GM18907 (cell line): Measurements from ENCODE around the gene AKT3.

Source experiments
- ATAC-seq: cut with Tn5 transposase; IDR thresholded peaks from one replicate; pipeline ENCODE4 v1.9.1; 2021; ENCODE audit warnings: mild to moderate bottlenecking, moderate library complexity; ENCODE audit not compliant: unreplicated experiment

AKT3 gene

DNA sequence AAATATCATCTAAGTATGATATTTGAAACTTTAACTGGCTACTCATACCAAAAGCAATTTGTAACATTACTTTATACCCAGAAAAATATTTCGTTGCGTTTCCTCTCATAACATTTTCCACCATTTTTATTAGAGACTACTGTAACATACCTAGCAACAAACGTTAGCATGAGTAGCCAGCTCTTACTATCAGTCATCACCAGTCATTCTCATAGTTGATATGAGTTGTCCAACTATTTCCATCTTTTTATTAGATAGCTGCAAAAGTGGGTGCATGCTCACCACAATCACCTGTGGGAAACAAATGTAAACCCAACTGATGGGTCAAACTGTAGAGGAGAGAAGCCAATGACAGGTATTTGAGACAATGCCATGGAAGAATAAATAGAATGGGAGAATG lies 114.6 kb downstream of the AKT3 start:
- no peak for ATAC-seq

DNA sequence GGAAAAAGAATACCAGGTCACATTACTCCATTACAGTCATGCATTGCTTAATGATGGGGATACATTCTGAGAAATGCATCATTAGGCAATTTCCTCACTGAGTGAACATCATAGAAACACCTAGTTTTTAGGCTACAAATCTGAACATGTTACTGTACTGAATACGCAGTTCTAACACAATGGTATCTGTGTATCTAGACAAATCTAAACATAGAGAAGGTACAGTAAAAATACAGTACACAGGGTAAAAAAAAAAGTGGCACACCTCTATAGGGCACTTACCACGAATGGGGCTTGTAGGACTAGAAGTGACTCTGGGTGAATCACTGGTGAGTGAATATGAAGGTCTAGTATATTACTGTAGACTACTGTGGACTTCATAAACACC lies 115.7 kb downstream of the AKT3 start:
- ATAC-seq, result no peak

DNA sequence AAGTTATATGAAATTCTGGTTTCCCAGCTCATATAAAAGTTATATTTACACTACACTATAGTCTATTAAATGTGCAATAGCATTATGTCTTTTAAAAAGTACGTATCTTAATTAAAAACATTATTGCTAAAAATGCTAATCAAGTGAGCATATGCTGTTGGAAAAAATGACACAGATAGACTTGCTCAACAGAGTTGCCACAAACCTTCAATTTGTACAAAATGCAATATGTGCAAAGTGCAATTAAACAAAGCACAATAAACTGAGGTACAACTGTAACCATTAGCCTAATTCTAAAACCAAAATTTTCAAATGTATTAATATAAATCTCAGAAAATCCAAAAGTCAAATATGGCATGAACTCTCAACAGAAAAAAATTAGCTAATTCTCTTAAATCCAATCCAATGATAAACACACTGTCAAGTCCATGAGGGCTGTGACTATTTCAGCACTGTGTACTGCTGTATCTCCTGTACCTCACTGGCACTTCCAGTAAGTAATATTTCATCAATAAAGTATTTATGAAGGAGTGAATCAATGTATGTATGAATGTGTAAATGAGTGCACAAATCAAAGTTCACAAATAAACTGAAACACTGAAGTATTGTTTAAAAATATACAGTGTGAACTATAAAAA lies 116.3 kb downstream of the AKT3 start:
- ATAC-seq, result no peak

DNA sequence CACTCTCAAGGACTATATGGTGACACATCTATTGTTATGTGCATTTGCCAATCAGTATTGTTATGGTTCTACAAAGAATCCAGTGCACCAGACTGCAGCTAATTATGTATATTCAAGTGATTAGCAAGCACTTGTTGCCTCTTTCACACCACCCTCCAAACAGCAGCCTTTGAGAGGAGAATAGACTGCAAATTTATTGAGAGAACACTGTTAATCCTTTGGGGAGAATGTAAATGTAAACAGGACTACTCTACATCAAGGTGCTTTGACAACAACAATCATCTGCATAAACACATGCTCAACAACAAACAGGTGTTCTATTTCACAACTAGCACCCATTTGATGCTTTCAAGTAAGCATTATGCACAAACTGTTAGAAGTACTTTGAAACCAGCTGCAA lies 117.4 kb downstream of the AKT3 start:
- no peak for ATAC-seq

DNA sequence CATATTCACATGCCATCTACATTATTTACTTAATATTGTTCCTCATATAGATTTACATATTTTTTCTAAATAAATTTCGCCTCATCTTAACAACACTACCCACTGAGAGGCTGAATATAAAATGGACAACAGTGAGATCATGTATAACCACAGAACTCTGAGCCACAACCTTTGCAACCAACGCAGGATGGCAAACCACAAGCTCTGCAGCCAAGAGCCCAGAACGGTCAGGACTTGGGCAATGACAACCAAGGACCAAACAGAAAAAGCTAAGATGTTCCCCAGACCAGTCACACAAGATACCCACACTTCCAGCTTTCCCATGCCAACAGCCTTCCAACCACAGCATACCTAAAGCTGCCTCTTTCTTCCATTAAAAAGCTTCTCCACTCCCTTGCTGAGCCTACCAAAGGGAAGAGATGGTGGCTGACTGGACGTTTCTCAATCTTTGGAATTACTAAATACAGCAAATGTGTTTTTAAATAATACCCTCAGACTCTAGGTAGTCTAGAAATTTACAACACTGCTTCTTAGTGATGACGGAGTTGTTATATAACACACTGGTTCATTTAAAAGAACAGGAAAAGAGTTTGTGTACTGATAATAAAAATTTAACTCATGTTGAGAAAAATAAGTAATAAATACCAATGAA lies 117.9 kb downstream of the AKT3 start:
- ATAC-seq, result no peak

DNA sequence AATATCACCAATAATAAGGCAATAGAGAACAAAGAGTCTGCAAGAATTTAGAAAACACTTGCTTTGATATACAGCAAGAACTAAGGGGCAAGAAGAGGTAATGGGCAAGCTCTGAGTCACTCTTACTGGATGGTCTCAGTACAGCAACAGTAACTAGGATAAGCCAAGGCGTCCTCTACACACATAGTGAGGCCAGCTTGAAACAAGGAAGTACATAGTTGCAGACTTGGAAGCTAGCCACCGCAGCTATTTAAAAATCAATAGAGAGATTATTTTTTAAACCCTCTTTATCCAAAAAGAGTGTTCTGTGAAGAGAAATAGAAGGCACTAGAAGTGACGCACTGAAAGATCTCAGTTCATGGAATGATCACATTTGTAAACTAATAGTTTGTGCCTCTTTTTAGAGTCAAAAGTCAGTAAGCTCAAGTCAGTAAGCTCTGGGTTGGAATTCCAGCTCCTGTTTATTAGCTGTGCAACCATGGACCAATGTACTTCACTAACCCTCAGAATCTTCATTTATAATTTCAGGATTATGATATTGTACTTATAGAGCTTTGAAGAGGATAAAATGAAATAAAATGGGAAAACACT lies 118.6 kb downstream of the AKT3 start:
- no peak for ATAC-seq

DNA sequence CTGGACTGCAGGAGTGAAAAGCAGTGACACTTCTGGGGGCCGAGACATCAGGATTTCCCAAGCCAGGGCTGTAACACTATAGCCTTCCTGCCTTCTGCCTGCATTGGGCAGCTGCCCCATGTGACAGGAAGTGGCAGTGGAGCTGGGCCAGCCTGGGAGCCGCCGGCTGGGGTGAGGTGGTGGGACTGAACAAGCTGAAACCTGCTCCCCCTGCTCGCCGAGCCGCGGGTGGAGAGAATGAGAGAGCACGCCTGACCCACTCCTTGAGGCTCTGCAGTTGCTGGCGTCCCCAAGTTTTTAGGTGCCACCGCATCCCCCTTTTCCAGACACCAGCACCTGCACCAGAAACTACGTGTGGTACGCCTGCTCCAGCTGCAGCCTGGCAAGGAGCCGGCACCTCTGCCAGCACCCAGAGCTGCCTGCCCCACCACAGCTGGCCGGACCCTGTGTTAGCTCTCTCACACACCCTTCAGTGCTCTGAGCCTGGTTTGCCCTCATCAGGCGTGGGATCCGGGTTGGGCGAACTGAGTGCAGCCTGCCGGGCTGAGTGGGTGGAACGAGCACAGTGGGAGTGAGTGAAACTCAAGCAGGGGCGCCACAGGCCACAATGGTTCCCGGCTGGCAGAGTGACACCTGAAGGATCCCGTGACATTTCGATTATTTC lies 119.4 kb downstream of the AKT3 start:
- ATAC-seq, result no peak

DNA sequence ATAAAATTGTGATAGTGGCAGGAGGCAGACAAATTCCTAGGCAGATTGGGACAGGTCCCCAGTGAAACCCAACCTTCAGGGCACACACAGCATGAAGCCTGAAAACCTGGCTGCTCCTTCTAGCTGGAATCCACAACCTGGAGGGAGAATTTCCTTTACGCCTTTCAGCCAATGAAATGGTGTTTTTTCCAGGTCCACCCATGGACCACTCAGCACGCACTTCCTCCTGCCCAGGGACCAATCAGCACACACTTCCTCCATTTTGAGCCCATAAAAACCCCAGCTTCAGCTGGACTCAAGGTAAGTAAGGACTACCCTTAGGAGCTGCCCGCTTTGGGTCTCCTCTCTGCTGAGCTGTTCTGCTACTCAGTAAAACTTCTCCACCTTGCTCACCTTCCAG lies 120.1 kb downstream of the AKT3 start:
- ATAC-seq, result no peak

DNA sequence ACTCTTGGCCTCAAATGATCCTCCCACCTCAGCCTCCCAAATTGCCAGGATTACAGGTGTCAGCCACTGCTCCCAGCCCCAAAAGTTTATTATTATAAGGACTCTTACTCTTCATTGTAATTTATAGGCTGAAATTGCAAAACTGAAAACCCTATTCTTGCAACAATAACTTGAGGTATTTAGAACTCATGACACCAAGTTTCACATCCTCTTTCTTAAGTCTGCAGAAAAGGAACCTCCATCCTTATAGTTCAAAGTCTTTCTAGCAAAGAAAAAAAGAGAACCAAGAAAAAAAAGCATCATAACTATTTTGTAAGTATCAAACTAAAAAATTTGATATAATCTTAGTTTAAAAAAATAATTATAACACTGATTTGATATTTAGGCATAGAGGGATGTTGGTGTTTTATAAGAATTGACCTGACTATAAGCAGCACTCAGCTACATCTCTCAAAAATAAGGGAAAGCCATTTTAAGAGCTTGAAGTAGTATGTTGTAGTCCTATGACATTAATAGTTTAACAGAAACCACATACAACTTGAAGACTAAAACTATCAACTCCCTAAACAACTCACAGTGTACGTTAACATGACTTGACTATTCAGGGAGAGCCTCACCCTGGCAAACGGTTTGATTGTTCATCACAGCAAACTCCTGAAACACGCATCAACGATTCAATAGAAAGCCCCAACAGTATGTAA lies 122.4 kb downstream of the AKT3 start:
- ATAC-seq, result peak; percentile 79

DNA sequence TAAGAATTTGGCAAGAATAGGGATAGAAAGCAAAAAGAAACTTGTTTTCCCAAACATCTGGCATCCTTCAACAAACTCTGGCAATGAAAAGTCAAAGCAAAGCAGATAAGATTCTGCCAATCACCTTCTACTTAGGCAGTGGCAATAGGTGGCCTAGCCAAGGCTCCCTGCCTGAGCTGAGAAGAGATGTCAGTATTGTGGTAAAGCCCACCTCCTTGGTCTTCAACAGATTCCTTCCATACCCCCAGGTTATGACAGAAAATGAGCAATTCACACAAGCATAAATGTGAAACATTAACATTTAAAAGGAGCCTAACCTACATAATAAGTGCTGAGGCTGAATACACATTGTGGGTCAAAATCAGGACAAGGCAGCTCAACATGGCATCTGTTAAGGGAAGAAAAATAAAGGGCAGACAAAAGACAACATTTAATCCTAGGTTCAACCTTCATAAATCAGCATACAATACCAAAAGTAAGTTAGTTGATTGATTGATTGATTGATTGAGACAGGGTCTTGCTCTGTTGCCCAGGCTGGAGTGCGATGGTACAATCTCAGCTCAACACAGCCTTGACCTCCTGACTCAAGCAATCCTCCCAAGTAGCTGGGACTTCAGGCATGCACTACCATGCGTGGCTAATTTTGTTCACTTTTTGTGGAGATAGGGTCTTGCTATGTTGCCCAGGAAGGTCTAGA lies 123.1 kb downstream of the AKT3 start:
- ATAC-seq, result no peak

DNA sequence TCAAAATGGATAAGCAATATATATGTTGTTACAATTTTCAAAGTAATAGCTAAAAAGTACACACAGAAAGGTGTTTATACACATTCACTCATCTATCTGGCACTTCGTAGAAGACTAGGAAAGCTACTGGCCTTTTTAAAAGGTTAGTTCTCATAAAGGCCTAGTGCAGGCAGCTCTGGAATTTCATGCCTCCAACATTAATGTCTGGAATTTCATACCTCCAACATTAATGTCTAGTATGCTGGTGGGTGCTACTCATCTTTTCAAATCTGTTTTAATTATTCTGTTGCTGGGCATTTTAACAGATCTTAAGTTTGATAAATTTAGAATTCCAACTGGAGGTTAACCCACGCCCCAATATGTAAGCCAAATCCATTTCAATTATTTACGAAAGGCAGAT lies 124.2 kb downstream of the AKT3 start:
- ATAC-seq, result no peak

DNA sequence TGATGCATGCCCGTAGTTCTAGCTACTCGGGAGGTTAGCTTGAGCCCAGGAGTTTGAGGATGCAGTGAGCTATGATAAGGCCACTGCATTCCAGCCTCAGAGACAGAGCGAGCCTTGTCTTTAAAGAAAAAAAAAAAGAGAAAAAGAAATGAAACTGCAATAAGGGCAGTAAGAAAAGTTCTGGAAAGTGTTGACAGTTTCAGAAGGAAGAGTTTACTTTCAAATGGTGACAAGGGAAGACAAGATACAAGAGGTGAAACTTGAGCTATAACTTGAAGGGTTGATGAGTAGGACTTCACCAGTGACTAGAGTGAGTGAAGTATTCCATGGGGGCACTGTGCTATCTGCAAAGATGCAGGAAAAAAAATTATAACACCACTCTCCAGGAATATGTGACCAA lies 125.0 kb downstream of the AKT3 start:
- no peak for ATAC-seq

DNA sequence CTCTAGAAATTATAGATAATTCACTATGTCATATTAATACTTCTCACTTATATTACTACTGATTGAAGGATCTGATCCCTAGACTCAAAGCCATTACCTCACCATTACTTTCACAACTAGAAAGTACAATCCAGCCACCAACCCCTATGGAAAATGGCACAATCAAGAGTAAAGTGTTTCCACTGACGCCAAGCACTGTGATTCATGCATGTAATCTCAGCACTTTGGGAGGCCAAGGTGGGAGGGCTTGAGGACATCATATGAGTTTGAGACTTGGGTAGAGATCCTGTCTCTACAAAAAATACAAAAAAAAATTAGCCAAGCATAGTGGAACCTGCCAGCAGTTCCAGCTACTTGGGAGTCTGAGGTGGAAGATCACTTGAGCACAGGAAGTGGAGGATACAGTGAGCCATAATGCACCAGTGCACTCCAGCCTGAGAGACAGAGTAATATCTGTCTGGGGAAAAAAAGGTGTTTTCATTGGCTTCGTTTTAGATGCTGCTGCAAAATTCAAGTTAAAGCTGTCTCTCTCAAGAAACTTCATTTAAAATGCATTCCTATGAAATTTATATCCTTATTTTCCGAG lies 126.5 kb downstream of the AKT3 start:
- ATAC-seq, result no peak

DNA sequence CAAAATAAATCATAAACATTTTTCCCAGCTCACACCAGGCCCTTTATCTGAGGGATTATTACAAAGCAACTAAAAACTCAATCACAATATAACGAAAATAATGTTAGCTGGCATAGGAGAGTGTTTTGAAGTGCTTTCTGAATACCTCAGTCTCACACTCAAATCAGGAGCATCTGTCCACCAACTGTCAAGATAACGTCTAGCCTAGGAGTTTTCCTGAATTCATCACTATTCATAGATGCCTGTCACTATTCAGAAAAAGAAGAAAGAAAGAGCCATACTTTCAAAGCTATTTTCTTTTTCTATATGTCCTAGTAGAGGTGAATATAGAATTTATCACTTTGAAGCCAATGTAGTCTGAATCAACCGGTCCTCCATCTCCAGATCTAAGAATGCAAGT lies 127.0 kb downstream of the AKT3 start:
- ATAC-seq, result no peak

DNA sequence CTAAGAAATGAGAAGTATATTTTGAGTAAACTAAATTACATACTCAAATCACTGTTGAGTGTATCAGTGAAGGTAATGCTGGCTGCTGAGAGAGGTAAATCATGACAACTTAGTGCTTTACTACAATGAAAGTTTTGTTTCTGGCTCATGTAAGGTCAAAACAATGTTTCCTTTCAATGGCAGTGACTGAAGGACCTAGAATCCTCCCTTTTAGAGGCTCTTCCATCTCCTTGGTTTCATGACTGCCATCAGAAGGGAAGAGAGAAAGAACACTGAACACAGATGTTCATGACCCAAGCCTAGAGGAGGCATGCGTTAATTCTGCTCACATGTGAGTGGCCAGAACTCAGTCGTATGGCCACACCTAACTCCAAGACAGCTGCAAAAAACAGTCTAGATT lies 130.6 kb downstream of the AKT3 start:
- no peak for ATAC-seq

DNA sequence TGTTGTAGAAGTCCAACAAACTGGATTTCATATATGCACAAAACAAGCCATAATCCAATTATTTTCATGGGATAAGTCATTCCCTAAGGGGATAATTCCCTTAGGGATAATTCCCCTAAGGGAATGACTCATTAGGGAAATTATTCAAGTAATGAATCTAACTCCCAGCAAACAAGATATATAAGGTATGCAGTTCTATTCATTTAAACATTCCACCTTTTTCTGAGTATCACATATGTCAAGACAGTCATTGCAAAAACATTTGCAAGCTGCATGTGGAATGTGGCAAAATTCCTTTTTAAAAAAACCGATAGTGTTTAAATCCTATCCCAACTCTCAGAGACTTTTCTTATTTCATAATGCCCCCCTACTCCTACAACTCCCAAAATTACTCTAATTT lies 131.2 kb downstream of the AKT3 start:
- ATAC-seq, result no peak

DNA sequence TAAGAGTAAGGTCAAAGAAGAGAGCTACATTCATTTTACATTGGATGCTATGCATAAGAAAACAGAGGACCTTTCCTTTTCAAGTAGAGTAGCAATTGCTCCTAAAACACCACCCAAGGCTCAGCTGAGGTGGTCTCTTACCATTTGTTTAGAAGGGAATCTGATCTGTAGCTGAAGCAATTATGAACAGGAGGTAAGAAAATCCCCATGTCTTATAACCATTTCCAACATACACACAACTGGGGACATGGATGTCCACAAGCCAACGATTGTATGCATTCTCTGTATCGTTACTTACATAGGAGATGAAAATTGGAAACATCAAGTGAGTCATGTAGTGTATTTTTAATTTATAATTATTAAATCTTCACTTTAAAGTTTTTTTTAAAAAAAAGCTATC lies 132.0 kb downstream of the AKT3 start:
- ATAC-seq, result no peak

DNA sequence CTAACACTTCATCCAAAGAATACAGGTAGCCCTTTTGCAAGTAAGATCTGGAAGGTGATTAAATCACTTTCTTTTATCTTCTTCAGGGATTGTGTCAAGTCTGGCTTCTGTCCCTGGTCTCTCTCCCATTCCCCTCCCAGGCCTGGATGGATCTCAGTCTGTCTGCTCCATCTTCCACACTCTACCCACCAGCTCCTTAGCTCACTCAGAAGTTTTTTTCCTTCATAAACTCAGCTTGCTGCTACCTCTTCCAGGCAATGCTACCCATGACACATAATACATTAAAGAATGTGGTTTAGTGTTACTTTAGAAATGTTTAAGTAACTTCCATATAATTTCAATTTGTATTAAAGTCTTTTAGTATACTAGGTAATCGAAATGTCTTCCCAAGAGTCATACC lies 133.1 kb downstream of the AKT3 start:
- no peak for ATAC-seq

DNA sequence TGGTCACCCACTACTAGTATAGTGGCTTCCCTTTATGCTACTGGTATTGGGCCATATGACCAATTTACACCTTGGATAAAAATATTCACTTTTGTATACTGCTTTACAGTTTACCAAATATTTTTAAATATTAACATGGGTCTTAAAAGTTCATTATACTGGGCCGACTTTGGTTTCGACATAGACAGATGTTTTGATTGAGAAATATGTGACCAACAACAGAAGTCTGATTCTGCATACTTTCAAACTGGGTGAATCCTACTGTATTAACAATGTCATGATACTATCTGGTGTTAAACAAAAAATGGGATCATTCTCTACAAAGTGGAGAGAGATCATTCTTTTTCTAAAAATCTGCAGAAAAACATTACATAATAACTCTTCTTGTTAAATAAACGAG lies 134.8 kb downstream of the AKT3 start:
- no peak for ATAC-seq

DNA sequence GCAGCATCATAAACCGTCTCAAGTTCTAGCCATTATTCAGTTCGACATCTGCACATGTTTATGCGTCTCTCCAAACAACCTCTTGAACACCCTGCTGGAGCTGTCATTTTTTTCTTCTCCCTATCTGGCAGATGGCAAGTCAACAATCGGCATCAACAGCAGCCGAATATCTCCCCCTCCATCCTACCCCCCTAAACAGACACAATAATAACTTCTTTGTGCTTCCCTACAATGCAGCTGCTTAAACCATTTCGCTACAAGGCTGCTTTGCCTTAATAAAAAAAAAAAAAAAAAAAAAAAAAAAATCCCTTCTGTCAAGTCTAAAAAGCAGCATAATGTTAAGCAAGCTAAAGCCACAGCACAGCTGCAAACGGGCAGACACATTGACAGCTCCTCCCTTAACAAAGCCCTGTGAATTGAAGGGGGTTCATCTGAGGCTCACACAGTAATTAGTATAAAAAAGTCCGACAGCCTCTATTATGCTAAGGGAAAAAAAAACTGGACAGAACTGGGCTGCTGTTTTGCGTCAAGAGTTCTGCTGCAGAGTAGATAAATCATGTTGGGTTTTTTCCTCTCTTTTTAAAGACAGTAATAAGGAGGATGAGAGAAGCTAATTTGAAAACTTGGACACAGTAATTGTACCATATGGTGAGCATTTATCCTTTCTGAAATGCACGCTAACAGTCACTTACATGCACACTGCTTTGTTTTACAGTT lies 136.4 kb downstream of the AKT3 start:
- no peak for ATAC-seq
